Activated CD4-positive, alpha-beta T cell treated with anti-CD3 and anti-CD28 coated beads, Interleukin-2, amount 10 ng/mL, durations not matched to agents 7 days and 5 days (primary cell): ENCODE data around the gene GDI2. TPM values are rescaled to one million over a fixed set of nuclear protein-coding genes. Genes with fewer than 3 reads are reported as not detected.

Source experiments
- CTCF ChIA-PET: fragments of 350-600 bp; sonication (Branson Sonifier 250); formaldehyde crosslinking; loops from one replicate; lab custom pipeline; 2021; ENCODE audit warnings: antibody characterized with exemption; lab: Charles Lee
- POLR2A ChIA-PET: fragments of 350-600 bp; sonication (Branson Sonifier 250); formaldehyde crosslinking; loops from one replicate; lab custom pipeline; 2021; ENCODE audit warnings: antibody characterized with exemption; lab: Charles Lee
- DNase-seq: peaks from one replicate; pipeline ENCODE4 v3.0.0-alpha.2; 2020
- H3K27ac Mint-ChIP-seq: one replicate; pipeline ENCODE4 v1.8.0; 2021; ENCODE audit warnings: mild to moderate bottlenecking, moderate library complexity, mixed read lengths
- H3K27me3 Mint-ChIP-seq: one replicate; pipeline ENCODE4 v1.8.0; 2021; ENCODE audit warnings: mixed read lengths
- H3K36me3 Mint-ChIP-seq: one replicate; pipeline ENCODE4 v1.8.0; 2021; ENCODE audit warnings: low read depth, mixed read lengths
- H3K4me1 Mint-ChIP-seq: one replicate; pipeline ENCODE4 v1.8.0; 2021; ENCODE audit warnings: mixed read lengths
- H3K4me3 Mint-ChIP-seq: one replicate; pipeline ENCODE4 v1.8.0; 2021; ENCODE audit warnings: mild to moderate bottlenecking, moderate library complexity, mixed read lengths
- H3K9me3 Mint-ChIP-seq: one replicate; pipeline ENCODE4 v1.8.0; 2021; ENCODE audit warnings: mixed read lengths
- total RNA-seq, 2 experiments: library from RNA; stranded (reverse); gene quantifications; one replicate each; pipeline ENCODE4 v1.2.3, GENCODE V29; 2021

GDI2 gene
- total RNA-seq, 2 experiments from 2014 or later: 219 to 242 TPM

DNA sequence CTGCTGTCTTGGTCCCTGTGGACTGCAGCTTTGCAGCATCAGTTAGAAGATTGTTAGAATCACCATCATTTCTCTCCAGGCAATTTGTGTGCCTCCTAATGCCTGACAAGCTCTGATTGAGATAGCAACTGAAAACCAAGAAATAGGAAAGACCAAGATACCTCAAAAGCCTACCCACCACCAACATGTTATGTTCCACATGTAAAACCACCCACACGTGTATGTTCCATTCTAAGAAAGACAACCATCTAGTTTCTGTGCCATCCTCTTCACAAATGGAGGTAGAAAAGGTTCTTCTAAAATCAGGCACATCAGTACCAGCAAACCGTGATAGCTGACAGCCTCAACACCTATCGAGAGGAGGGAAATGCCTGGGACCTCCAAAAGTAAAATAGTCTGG, 81.7 kb downstream of the GDI2 start:
- no peak for DNase-seq
- H3K27ac Mint-ChIP-seq: no peak overlapping the region
- H3K27me3 Mint-ChIP-seq: no peaks in the 10 kb centered on the region
- no peak overlapping the region for H3K4me3 Mint-ChIP-seq
- no peaks in the 10 kb centered on the region for H3K9me3 Mint-ChIP-seq
- ChIA-PET CTCF (interaction anchor here (1.2 kb wide), 1 partner anchor 14 kb away, joined by 4 read pairs; no protein-coding TSS in a partner anchor), POLR2A (no interaction called here)
- peaks cover 33% of the 10 kb centered on the region for H3K4me1 Mint-ChIP-seq
- H3K36me3 Mint-ChIP-seq: peaks cover 51% of the 10 kb centered on the region

DNA sequence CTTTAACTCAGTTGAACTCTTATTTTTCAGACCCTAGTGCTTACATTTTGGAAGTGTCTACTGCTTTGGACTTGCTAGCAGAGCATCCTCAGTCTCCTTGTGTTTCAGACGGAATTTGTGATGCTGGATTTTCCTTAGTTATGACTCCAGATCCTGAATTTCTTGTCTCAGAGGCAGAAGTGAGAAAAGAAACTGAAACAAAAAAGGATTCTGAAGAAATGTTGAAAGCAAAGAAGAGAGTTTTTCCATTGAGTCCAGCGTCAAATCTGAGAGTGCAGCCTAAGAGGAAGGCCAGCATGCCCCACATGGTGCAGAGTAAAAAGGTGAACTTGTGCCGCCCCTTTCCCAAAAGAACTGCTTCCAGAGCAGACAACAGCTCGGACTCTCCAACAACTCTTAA, 82.5 kb downstream of the GDI2 start:
- peaks cover 33% of the 10 kb centered on the region for H3K4me1 Mint-ChIP-seq
- CTCF ChIA-PET: interaction anchor here (1.6 kb wide), 1 partner anchor 34 kb away, joined by 5 read pairs; no protein-coding TSS in a partner anchor

GRCh38 chr10:5723692-5724091, 89.5 kb downstream of the GDI2 start:
- Mint-ChIP-seq H3K9me3 (no peaks in the 10 kb centered on the region), H3K36me3 (peaks cover 41% of the 10 kb centered on the region), H3K27me3 (no peaks in the 10 kb centered on the region), H3K4me1 (peaks cover 9% of the 10 kb centered on the region), H3K27ac (no peak overlapping the region), H3K4me3 (no peak overlapping the region)
- no peak for DNase-seq
- ChIA-PET POLR2A (no interaction called here), CTCF (interaction anchor here (0.9 to 1.2 kb wide), 2 partner anchors 23 to 58 kb away, joined by 3 read pairs; no protein-coding TSS in a partner anchor)

More for the DNA sequence above, 82.5 kb downstream of the GDI2 start:
- H3K36me3 Mint-ChIP-seq: peaks cover 55% of the 10 kb centered on the region
- no peak overlapping the region for H3K4me3 Mint-ChIP-seq
- H3K9me3 Mint-ChIP-seq: no peaks in the 10 kb centered on the region
- POLR2A ChIA-PET: no interaction called here
- H3K27ac Mint-ChIP-seq: peak overlapping the region; percentile 73
- H3K27me3 Mint-ChIP-seq: no peaks in the 10 kb centered on the region
- no peak for DNase-seq

GRCh38 chr10:5720182-5720581, 93.1 kb downstream of the GDI2 start:
- H3K9me3 Mint-ChIP-seq: no peaks in the 10 kb centered on the region
- peaks cover 25% of the 10 kb centered on the region for H3K36me3 Mint-ChIP-seq
- no peak for DNase-seq
- H3K27ac Mint-ChIP-seq: no peak overlapping the region
- H3K4me3 Mint-ChIP-seq: no peak overlapping the region
- H3K4me1 Mint-ChIP-seq: peaks cover 14% of the 10 kb centered on the region
- no peaks in the 10 kb centered on the region for H3K27me3 Mint-ChIP-seq
- ChIA-PET CTCF (no interaction called here), POLR2A (no interaction called here)

- H3K36me3 Mint-ChIP-seq: peaks cover 25% of the 10 kb centered on the region
- ChIA-PET POLR2A (no interaction called here), CTCF (no interaction called here)
- H3K4me3 Mint-ChIP-seq: no peak overlapping the region
- H3K9me3 Mint-ChIP-seq: no peaks in the 10 kb centered on the region
- peaks cover 16% of the 10 kb centered on the region for H3K4me1 Mint-ChIP-seq
- peak overlapping the region; percentile 31 for H3K27ac Mint-ChIP-seq
- H3K27me3 Mint-ChIP-seq: no peaks in the 10 kb centered on the region
- DNase-seq: no peak
These were observed 93.7 kb downstream of the GDI2 start for GRCh38 chr10:5719546-5719945.

Other genes starting within 250 kb of the GDI2 start
- 1 to 10 TPM; 4.5 to 6.0 TPM for gene ASB13, start 146.8 kb downstream of the GDI2 start, total RNA-seq
- gene TASOR2, start 128.6 kb downstream of the GDI2 start, total RNA-seq: 10 to 100 TPM; 45.7 to 49.4 TPM
- 1 to 10 TPM; 5.2 to 6.4 TPM for gene ANKRD16, start 76.5 kb upstream of the GDI2 start, total RNA-seq
- gene FBH1, start 76.8 kb upstream of the GDI2 start, total RNA-seq: 10 to 100 TPM; 55.3 to 63.5 TPM
- 10 to 100 TPM; 16.1 to 16.5 TPM for gene IL15RA, start 164.1 kb upstream of the GDI2 start, total RNA-seq
- gene IL2RA, start 248.9 kb upstream of the GDI2 start, total RNA-seq: 100 to 1,000 TPM; 124 to 142 TPM